HG03039 (cell line): Measurements from ENCODE around the gene IL4R.

Source experiments
- ATAC-seq: cut with Tn5 transposase; IDR thresholded peaks from one replicate; pipeline ENCODE4 v1.9.1; 2021; ENCODE audit warnings: mild to moderate bottlenecking, moderate library complexity; ENCODE audit not compliant: unreplicated experiment

IL4R gene

GRCh38 chr16:27314161-27314723 lies 468 bp downstream of the IL4R start:
- ATAC-seq, result no peak

- ATAC-seq, result no peak
These were observed 1.2 kb downstream of the IL4R start for GRCh38 chr16:27314986-27315332.

GRCh38 chr16:27315333-27316037 lies 1.7 kb downstream of the IL4R start:
- ATAC-seq, result no peak

DNA sequence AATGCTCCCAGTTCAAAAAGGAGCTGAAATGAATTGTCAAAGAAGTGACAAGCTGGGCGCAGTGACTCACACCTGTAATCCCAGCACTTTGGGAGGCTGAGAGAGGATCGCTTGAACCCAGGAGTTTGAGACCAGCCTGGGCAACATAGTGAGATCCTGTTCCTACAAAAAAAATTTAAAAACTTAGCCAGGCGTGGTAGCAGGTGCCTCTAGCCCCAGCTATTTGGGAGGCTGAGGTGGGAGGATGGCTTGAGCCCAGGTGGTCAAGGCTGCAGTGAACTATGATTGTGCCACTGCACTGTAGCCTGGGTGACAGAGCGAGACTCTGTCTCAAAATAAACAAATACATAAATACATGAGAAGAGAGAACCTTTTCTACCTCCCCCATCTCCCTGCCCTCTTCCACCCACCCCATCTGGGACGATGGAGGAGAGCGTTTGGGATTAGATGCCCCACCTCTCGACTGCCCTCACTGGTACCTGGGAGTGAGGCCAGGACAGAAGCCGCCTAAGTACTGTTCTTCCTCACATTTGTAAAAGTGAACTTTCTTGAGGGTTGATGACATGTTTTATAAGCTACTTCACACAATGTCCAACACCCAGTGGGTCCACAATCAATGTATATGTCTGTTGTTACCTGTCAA lies 2.4 kb downstream of the IL4R start:
- no peak for ATAC-seq

GRCh38 chr16:27317320-27317719 lies 3.5 kb downstream of the IL4R start:
- no peak for ATAC-seq

DNA sequence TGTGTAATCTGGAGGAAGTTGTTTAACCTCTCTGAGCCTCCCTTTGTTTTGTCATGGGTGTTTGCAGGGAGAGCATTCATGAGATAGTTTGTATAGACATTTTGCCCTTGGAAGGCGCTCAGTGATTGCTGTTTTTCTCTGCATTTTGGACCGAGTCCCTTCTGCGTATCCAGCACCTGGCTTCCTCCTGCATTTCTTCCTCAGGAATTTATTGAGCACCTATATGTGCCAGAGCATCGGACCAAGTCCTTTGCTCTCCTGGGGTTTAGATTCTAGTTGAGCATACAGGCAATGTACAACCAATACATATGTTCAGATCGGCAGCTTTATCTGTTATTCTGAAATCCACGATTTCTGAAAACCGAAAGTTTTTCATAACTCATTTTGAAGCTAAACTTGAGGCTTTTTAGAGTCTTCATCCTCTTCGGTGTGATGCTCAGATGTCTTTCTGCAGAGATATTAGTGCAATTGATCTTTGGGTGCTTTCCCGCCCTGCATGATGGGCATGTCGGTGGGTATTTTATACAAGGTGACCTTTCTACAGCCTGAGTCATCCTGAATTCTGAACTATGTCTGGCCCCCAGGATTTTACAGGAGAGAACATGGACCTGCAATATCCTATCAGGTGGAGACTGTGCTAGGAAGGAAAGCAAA lies 4.1 kb downstream of the IL4R start:
- ATAC-seq, result no peak

DNA sequence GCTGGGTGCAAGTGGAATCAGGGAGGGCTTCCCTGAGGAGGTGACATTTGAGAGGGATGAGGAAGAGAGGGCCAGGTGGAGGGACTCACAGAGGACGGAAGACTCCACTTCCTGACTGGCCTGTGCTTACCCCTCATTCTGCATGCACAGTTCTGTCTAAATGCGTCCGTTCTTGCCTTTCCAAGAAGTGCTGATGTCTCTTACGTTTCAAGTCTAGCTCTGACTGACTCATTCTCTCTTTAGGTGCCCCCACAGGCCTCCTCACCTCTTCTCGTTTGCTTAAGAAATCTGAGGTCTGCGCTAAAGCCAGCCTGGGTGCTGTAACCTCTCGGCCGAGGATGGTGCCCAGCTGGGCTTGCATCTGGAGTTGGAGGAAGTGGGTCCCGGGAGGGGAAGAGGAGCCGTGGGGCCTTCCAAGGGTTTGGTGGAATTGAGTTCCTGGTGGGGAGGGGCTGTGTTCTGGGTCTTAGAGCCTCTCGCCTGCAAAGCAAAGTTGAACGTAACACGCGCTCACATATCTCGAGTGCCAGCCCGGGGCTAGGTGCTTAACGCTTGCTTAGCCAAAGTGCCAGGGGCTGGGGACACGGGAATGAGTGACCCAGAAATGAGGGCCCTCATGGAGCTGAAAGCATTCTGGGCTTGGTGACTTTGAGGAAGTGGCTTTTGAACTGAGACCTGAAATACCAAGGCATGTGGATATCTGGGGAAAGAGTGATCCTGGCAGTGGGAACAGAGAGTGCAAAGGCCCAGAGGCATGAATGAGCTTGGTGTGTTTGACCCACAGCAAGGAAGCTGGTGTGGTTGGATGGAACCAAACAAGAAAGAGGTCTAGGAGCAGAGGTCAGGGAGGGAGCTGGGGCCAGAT lies 4.8 kb downstream of the IL4R start:
- no peak for ATAC-seq

GRCh38 chr16:27319257-27319965 lies 5.6 kb downstream of the IL4R start:
- no peak for ATAC-seq

- ATAC-seq, result no peak
These were observed 6.7 kb downstream of the IL4R start for GRCh38 chr16:27320261-27321012.

- ATAC-seq, result no peak
These were observed 7.5 kb downstream of the IL4R start for GRCh38 chr16:27321013-27321915.

- no peak for ATAC-seq
These were observed 9.3 kb downstream of the IL4R start for GRCh38 chr16:27322858-27323780.

GRCh38 chr16:27323781-27324561 lies 10.2 kb downstream of the IL4R start:
- no peak for ATAC-seq

- ATAC-seq, result no peak
These were observed 11.1 kb downstream of the IL4R start for GRCh38 chr16:27324851-27325301.

- no peak for ATAC-seq
These were observed 12.0 kb downstream of the IL4R start for GRCh38 chr16:27325736-27326135.

- ATAC-seq, result no peak
These were observed 12.5 kb downstream of the IL4R start for GRCh38 chr16:27326251-27326650.

GRCh38 chr16:27326738-27327585 lies 13.2 kb downstream of the IL4R start:
- no peak for ATAC-seq
